ENCODE data around the gene CTXN1.

Gene CTXN1

DNA sequence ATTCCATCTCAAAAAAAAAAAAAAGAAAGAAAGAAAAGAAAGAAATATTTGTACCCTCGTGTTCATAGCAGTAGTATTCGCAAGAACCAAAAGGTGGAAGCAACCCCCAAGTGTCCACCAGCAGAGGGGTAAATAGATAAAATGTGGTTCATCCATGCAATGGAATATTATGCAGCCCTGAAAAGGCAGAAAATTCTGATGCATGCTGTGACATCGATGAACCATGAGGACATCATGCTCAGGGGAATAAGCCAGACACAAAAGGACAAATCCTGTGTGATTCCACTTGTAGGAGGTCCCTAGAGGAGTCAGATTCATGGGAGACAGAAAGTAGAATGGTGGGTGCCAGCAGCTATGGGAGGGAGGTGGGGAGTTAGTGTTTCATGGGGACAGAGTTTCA is 44.0 kb downstream of the CTXN1 start:
- TF ChIP-seq ZFX (IDR thresholded peaks at IDR 0.05; ENCODE audit: borderline replicate concordance) (no peak), CTCF (IDR thresholded peaks at IDR 0.05) (no peak)

DNA sequence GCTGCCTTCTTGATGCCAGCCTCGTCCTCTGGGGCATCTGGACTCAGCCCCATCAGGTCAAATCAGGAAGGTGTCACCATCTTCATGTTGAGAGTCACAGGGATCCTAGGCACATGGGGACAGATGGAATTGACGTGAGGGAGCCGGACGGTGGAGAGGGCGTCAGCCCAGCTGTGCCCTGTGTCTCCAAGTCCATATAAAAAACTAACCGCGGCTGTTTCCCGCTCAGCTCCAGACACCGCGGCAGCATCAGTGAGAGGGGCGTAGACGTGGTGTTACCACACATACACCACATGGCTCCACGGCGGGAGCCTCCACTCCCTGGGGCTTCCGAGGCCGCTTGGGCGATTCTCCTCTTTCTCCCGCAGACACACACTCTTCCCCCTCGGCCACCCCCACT is 46.1 kb downstream of the CTXN1 start:
- no peak overlapping the region for H3K27ac ChIP-seq
- no peak for TF ChIP-seq CTCF (IDR thresholded peaks at IDR 0.05)
- TF ChIP-seq ZFX (IDR thresholded peaks at IDR 0.05; ENCODE audit: borderline replicate concordance), result no peak

More for the DNA sequence above, 44.0 kb downstream of the CTXN1 start:
- H3K27ac ChIP-seq, result no peak overlapping the region

GRCh38 chr19:7879111-7879807 is 46.7 kb downstream of the CTXN1 start:
- H3K27ac ChIP-seq, result no peak overlapping the region
- TF ChIP-seq ZFX (IDR thresholded peaks at IDR 0.05; ENCODE audit: borderline replicate concordance) (no peak), CTCF (IDR thresholded peaks at IDR 0.05) (no peak)

DNA sequence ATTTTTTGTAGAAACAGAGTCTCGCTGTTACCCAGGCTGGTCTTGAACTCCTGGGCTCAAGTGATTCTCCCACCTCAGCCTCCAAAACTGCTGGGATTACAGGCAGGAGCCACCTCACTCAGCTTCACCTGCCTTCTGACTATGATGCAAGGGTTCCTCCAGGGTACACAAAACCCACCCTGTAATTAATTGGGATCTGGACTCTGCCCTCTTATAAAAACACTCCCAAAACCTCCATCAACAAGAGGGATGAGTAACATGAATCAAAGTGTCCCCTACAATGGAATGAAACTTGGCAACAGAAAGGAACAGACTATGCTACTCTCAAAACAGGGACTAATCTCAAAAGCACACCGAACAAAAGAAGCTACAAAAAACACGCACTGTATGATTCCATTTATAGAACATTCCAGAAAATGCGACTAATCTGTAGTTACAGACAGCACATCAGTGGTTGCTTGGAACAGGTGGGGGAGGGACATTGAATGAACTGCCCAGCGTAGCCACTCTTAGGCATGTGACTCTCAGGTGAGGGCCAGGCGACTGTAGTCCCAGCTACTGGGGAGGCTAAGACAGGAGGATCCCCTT is 48.6 kb downstream of the CTXN1 start:
- no peak overlapping the region for H3K27ac ChIP-seq

GRCh38 chr19:7874897-7875273 is 51.0 kb downstream of the CTXN1 start:
- TF ChIP-seq CTCF (IDR thresholded peaks at IDR 0.05), result no peak
- no peak for TF ChIP-seq ZFX (IDR thresholded peaks at IDR 0.05; ENCODE audit: borderline replicate concordance)
- H3K27ac ChIP-seq, result peak overlapping the region; percentile 91

More for the DNA sequence above, 48.6 kb downstream of the CTXN1 start:
- TF ChIP-seq ZFX (IDR thresholded peaks at IDR 0.05; ENCODE audit: borderline replicate concordance) (no peak), CTCF (IDR thresholded peaks at IDR 0.05) (no peak)
